Gastrocnemius medialis (tissue), 4 donors: ENCODE measurements around the gene YARS2.

Experiments used
- CTCF ChIP-seq, 5 experiments: fragments of 450-650 bp in 3 of 5; fragments of 200-600 bp in 2 of 5; sonication (generic) in 2 of 5; IDR thresholded peaks in 4 of 5; conservative IDR thresholded peaks in 1 of 5; 1 replicate in 4 of 5; 2 replicates in 1 of 5; pipeline ENCODE4 v1.5.1; 2016 to 2019; ENCODE audit warnings: antibody characterized with exemption in 5 of 5, mild to moderate bottlenecking in 3 of 5, moderate library complexity in 3 of 5
- POLR2A ChIP-seq, 2 donors: fragments of 450-650 bp; IDR thresholded peaks; one replicate each; pipeline ENCODE4 v1.6.1; 2017; ENCODE audit warnings: antibody characterized with exemption in 2 of 2, mild to moderate bottlenecking in 2 of 2, moderate library complexity in 2 of 2

- no peak for TF ChIP-seq CTCF (IDR thresholded peaks at IDR 0.05 in 4 of 5, conservative IDR thresholded peaks at IDR 0.05 in 1 of 5)
- no peak for TF ChIP-seq POLR2A (IDR thresholded peaks at IDR 0.05)
Observed at GRCh38 chr12:32789916-32790315, 34.2 kb upstream of the YARS2 start.
